ENCODE data around the gene IFT80. TPM values are rescaled to one million over a fixed set of nuclear protein-coding genes. Genes with fewer than 3 reads are reported as not detected.
A peak's percentile ranks its signal among the peaks of the same experiment; 100 is the strongest.

Gene IFT80
- polyA plus RNA-seq, 1 of the 3 experiments (the other 2 are of a cell fraction), result 10.5 TPM

DNA sequence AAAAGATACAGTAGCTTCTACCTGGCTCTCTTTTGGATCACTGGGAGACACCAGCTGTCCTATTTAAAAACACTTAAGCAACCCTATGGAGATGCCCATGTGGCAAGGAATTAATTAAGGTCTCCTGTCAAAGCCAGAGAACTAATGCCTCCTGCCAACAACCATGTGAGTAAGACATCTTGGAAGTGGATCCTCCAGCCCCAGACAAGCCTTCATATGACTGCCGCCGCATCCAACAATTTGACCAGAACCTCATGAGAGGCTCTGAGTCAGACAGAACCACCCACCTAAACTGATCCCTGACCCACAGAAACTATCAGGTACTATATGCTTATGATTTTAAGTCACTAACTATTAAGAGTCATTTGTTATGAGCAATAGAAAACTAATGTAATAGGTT lies 22.3 kb downstream of the IFT80 start:
- Histone ChIP-seq H3K9ac (no peak overlapping the region), H2AFZ (ENCODE audit: low read depth) (no peak overlapping the region), H3K4me2 (no peak overlapping the region), H3K9me2 (no peaks in the 10 kb centered on the region), H3F3A (replicated peaks; ENCODE audit: insufficient read depth) (peaks cover 21% of the 10 kb centered on the region), H3K9me3 (no peaks in the 10 kb centered on the region), H4K20me1 (ENCODE audit: insufficient read depth) (no peaks in the 10 kb centered on the region), H3K4me3 (ENCODE audit: low read depth in 2 of 2, low read length in 1 of 2) (no peak overlapping the region), H3K27ac (ENCODE audit: low read depth in 2 of 2, low read length in 1 of 2) (0 out of 4 replicates have a peak overlapping the region, but pooled peaks of 1 of the 2 experiments have one; percentile 3), H3K4me1 (ENCODE audit: control insufficient read depth in 1 of 2, insufficient read depth in 2 of 2, low read depth in 1 of 2, low read length in 1 of 2) (peaks cover 0 to 8% of the 10 kb centered on the region in 2 experiments; a peak in 1 of 4 replicates), H3K79me2 (ENCODE audit: insufficient read depth) (peaks cover 6% of the 10 kb centered on the region; the same call in 1 of the 2 replicates), H3K36me3 (replicated peaks in 1 of 2; ENCODE audit: control insufficient read depth in 1 of 2, insufficient read depth in 2 of 2, low read length in 1 of 2) (peaks cover 32 to 48% of the 10 kb centered on the region in 2 experiments), H3K27me3 (ENCODE audit: insufficient read depth) (no peaks in the 10 kb centered on the region)
- TF ChIP-seq, protein P1, sequence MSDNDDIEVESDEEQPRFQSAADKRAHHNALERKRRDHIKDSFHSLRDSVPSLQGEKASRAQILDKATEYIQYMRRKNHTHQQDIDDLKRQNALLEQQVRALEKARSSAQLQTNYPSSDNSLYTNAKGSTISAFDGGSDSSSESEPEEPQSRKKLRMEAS (IDR thresholded peaks at IDR 0.05; ENCODE audit: low read depth), result no peak
- no peak for TF ChIP-seq RFX5 (IDR thresholded peaks at IDR 0.05; ENCODE audit: low read length)
- peak; percentile 33; the same call in 1 of the 2 replicates for TF ChIP-seq TCF12 (IDR thresholded peaks at IDR 0.05)
- TF ChIP-seq MEF2A (IDR thresholded peaks at IDR 0.05; ENCODE audit: borderline replicate concordance, low read depth), result no peak
- no peak for TF ChIP-seq TAF1 (IDR thresholded peaks at IDR 0.05; ENCODE audit: borderline replicate concordance, low read depth, low read length)
- no peak for TF ChIP-seq RXRA (IDR thresholded peaks at IDR 0.05; ENCODE audit: borderline replicate concordance, low read depth)
- TF ChIP-seq RCOR1 (IDR thresholded peaks at IDR 0.05; ENCODE audit: low read length), result no peak
- TF ChIP-seq FOXJ3 (CRISPR knock-in tag; IDR thresholded peaks at IDR 0.05), result no peak
- TF ChIP-seq, protein P2, sequence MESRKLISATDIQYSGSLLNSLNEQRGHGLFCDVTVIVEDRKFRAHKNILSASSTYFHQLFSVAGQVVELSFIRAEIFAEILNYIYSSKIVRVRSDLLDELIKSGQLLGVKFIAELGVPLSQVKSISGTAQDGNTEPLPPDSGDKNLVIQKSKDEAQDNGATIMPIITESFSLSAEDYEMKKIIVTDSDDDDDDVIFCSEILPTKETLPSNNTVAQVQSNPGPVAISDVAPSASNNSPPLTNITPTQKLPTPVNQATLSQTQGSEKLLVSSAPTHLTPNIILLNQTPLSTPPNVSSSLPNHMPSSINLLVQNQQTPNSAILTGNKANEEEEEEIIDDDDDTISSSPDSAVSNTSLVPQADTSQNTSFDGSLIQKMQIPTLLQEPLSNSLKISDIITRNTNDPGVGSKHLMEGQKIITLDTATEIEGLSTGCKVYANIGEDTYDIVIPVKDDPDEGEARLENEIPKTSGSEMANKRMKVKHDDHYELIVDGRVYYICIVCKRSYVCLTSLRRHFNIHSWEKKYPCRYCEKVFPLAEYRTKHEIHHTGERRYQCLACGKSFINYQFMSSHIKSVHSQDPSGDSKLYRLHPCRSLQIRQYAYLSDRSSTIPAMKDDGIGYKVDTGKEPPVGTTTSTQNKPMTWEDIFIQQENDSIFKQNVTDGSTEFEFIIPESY (IDR thresholded peaks at IDR 0.05; ENCODE audit: borderline replicate concordance, low read depth), result no peak
- TF ChIP-seq MXI1 (IDR thresholded peaks at IDR 0.05; ENCODE audit: low read depth, low read length), result no peak
- TF ChIP-seq FOXM1 (IDR thresholded peaks at IDR 0.05; ENCODE audit: low read depth), result no peak
- TF ChIP-seq ELF1 (IDR thresholded peaks at IDR 0.05), result no peak
- TF ChIP-seq EP300 (IDR thresholded peaks at IDR 0.05; ENCODE audit: borderline replicate concordance in 1 of 2, low read depth in 1 of 2, low read length in 1 of 2), result no peak
- 0 out of 2 replicates have a peak, but pooled peaks have one; percentile 10 for TF ChIP-seq FOSL2 (IDR thresholded peaks at IDR 0.05; ENCODE audit: borderline replicate concordance, low read depth)
- CTCF ChIA-PET, result no interaction called here
- no peak for DNase-seq
- POLR2A ChIA-PET, result no interaction called here
- WGBS (ENCODE audit: low lambda C conversion rate), result 63% methylated on average over 2 of the region's 2 CpGs

DNA sequence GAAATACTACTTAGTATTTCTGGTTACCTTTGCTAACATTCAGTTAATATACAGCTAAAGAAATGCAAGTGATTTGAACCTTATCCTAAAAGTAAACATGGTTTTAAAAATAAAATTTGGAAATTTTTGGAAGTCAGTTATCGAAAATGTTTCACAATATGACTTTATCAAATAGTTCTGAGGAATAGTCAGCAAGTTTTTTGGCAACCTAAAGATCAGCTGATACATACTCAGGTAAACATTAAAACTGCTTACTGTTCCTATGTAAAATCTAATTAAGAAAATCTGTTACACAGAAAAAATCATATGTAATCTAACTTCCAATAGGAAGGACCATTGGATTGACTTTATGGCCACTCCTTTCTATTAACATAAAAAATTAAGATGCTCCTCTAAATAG lies 24.1 kb downstream of the IFT80 start:
- ChIA-PET CTCF (interaction anchor here (0.7 kb wide), 1 partner anchor 33 kb away, joined by 3 read pairs; no protein-coding TSS in a partner anchor), POLR2A (no interaction called here)
- TF ChIP-seq CHD2 (IDR thresholded peaks at IDR 0.05; ENCODE audit: low read length, partially characterized antibody) (no peak), TAF1 (IDR thresholded peaks at IDR 0.05; ENCODE audit: borderline replicate concordance, low read depth, low read length) (no peak), SIN3A (IDR thresholded peaks at IDR 0.05; ENCODE audit: borderline replicate concordance, low read depth, low read length) (no peak), MEF2A (IDR thresholded peaks at IDR 0.05; ENCODE audit: borderline replicate concordance, low read depth) (no peak), TCF12 (IDR thresholded peaks at IDR 0.05) (no peak), JUND (IDR thresholded peaks at IDR 0.05) (no peak), GABPA (IDR thresholded peaks at IDR 0.05; ENCODE audit: low read depth) (no peak), RAD21 (IDR thresholded peaks at IDR 0.05; ENCODE audit: low read length) (no peak)
- TF ChIP-seq, protein P2 (IDR thresholded peaks at IDR 0.05; ENCODE audit: borderline replicate concordance, low read depth), result no peak
- TF ChIP-seq, protein P3, sequence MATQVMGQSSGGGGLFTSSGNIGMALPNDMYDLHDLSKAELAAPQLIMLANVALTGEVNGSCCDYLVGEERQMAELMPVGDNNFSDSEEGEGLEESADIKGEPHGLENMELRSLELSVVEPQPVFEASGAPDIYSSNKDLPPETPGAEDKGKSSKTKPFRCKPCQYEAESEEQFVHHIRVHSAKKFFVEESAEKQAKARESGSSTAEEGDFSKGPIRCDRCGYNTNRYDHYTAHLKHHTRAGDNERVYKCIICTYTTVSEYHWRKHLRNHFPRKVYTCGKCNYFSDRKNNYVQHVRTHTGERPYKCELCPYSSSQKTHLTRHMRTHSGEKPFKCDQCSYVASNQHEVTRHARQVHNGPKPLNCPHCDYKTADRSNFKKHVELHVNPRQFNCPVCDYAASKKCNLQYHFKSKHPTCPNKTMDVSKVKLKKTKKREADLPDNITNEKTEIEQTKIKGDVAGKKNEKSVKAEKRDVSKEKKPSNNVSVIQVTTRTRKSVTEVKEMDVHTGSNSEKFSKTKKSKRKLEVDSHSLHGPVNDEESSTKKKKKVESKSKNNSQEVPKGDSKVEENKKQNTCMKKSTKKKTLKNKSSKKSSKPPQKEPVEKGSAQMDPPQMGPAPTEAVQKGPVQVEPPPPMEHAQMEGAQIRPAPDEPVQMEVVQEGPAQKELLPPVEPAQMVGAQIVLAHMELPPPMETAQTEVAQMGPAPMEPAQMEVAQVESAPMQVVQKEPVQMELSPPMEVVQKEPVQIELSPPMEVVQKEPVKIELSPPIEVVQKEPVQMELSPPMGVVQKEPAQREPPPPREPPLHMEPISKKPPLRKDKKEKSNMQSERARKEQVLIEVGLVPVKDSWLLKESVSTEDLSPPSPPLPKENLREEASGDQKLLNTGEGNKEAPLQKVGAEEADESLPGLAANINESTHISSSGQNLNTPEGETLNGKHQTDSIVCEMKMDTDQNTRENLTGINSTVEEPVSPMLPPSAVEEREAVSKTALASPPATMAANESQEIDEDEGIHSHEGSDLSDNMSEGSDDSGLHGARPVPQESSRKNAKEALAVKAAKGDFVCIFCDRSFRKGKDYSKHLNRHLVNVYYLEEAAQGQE (IDR thresholded peaks at IDR 0.05; ENCODE audit: low read depth, low read length), result no peak

More for the DNA sequence above, 24.1 kb downstream of the IFT80 start:
- no peaks in the 10 kb centered on the region for H3K9me2 ChIP-seq
- peaks cover 0 to 5% of the 10 kb centered on the region in 2 experiments; a peak in 2 of 4 replicates for H3K4me1 ChIP-seq (ENCODE audit: control insufficient read depth in 1 of 2, insufficient read depth in 2 of 2, low read depth in 1 of 2, low read length in 1 of 2)
- H3K4me2 ChIP-seq, result no peak overlapping the region
- H3K4me3 ChIP-seq (ENCODE audit: low read depth in 2 of 2, low read length in 1 of 2), result no peak overlapping the region
- no peak overlapping the region for H3K9ac ChIP-seq
- no peak for DNase-seq
- H3K36me3 ChIP-seq (replicated peaks in 1 of 2; ENCODE audit: control insufficient read depth in 1 of 2, insufficient read depth in 2 of 2, low read length in 1 of 2), result peaks cover 32 to 47% of the 10 kb centered on the region in 2 experiments
- peaks cover 19% of the 10 kb centered on the region for H3F3A ChIP-seq (replicated peaks; ENCODE audit: insufficient read depth)
- 75% methylated on average over 1 of the region's 1 CpG for WGBS (ENCODE audit: low lambda C conversion rate)
- H3K27me3 ChIP-seq (ENCODE audit: insufficient read depth), result no peaks in the 10 kb centered on the region
- H3K9me3 ChIP-seq, result no peaks in the 10 kb centered on the region
- no peaks in the 10 kb centered on the region for H4K20me1 ChIP-seq (ENCODE audit: insufficient read depth)
- H3K79me2 ChIP-seq (ENCODE audit: insufficient read depth), result peaks cover 6% of the 10 kb centered on the region; the same call in 1 of the 2 replicates
- H2AFZ ChIP-seq (ENCODE audit: low read depth), result no peak overlapping the region
- H3K27ac ChIP-seq (ENCODE audit: low read depth in 2 of 2, low read length in 1 of 2), result no peak overlapping the region
